K562 (cell line): ENCODE data around the gene AGO3. TPM values are rescaled to one million over a fixed set of nuclear protein-coding genes. Genes with fewer than 3 reads are reported as not detected.

Experiments
- CREM ChIP-seq: IDR thresholded peaks from 2 replicates; pipeline ENCODE4 v1.6.1; 2014; ENCODE audit warnings: antibody characterized with exemption, low read depth
- FOXK2 ChIP-seq, 2 experiments: fragments of 450-650 bp; IDR thresholded peaks in 1 of 2; conservative IDR thresholded peaks in 1 of 2; 2 replicates each; pipeline ENCODE4 v1.6.1; 2016; ENCODE audit warnings: low read depth in 2 of 2, mild to moderate bottlenecking in 1 of 2
- HOXB6 ChIP-seq: fragments of 250-450 bp; sonication (Bioruptor Pico); IDR thresholded peaks from 2 replicates; pipeline ENCODE4 v1.5.1; 2022; ENCODE audit warnings: mild to moderate bottlenecking, borderline replicate concordance
- PHB2 ChIP-seq: fragments of 450-650 bp; IDR thresholded peaks from 2 replicates; pipeline ENCODE4 v1.6.1; 2017; ENCODE audit warnings: low read depth
- SMARCC2 ChIP-seq: fragments of 450-650 bp; IDR thresholded peaks from 2 replicates; pipeline ENCODE4 v1.6.1; 2017; ENCODE audit warnings: antibody characterized with exemption, moderate library complexity, mild to moderate bottlenecking, low read depth
- SREBF2 ChIP-seq: sonication (generic); formaldehyde crosslinking; IDR thresholded peaks from 2 replicates; pipeline ENCODE4 v1.4.0; 2020; ENCODE audit warnings: mild to moderate bottlenecking, missing genetic modification reagents
- TOE1 ChIP-seq, 2 experiments: fragments of 450-650 bp in 1 of 2; sonication (generic) in 1 of 2; formaldehyde crosslinking in 1 of 2; IDR thresholded peaks; 2 replicates each; pipeline versions ENCODE4 v1.7.1 to v1.8.0; 2016 to 2022; ENCODE audit warnings: borderline replicate concordance in 2 of 2, mild to moderate bottlenecking in 2 of 2, antibody characterized with exemption in 1 of 2, inconsistent platforms in 1 of 2, low read depth in 1 of 2, missing genetic modification reagents in 1 of 2, moderate library complexity in 1 of 2
- YY1 ChIP-seq, 3 experiments: IDR thresholded peaks; 2 replicates each; pipeline ENCODE4 v1.6.1; 2011; ENCODE audit warnings: low read length in 2 of 3, mild to moderate bottlenecking in 2 of 3, moderate library complexity in 2 of 3, borderline replicate concordance in 1 of 3, control low read depth in 1 of 3, low read depth in 1 of 3; ENCODE audit not compliant: insufficient read depth in 3 of 3, insufficient replicate concordance in 2 of 3, control insufficient read depth in 1 of 3, insufficient read length in 1 of 3; ENCODE audit errors: extremely low read depth in 1 of 3
- ZEB2 ChIP-seq: fragments of 450-650 bp; IDR thresholded peaks from 2 replicates; pipeline ENCODE4 v1.6.1; 2016
- ZNF695 ChIP-seq: fragments of 450-650 bp; formaldehyde crosslinking; IDR thresholded peaks from 2 replicates; pipeline ENCODE4 v1.4.0; 2020; ENCODE audit warnings: mild to moderate bottlenecking, moderate library complexity
- ZNF830 ChIP-seq: fragments of 250-450 bp; sonication (Bioruptor Pico); IDR thresholded peaks from 2 replicates; pipeline ENCODE4 v1.5.0; 2021; ENCODE audit warnings: mild to moderate bottlenecking
- polyA plus RNA-seq, 8 experiments: library from polyadenylated mRNA; depleted of rRNA in 4 of 8; stranded (reverse) in 5 of 8; unstranded in 3 of 8; fragments of >200 nt; fragmentation: Nextera tagmentation in 2 of 8; fragmentation: Illumina TruSeq in 1 of 8; extraction: Ambion mirVana in 2 of 8; extraction: Trizol in 1 of 8; gene quantifications; 2 replicates each; pipeline versions ENCODE4 v1.2.1 to v1.2.3, GENCODE V29; 2011 to 2014; ENCODE audit warnings: inconsistent platforms in 1 of 8, missing spikeins in 1 of 8
- total RNA-seq, 7 experiments: library from RNA; depleted of rRNA in 6 of 7; stranded (reverse); fragments of >200 nt in 6 of 7; fragmentation: Illumina TruSeq in 2 of 7; extraction: Trizol in 2 of 7; gene quantifications; 2 replicates each; pipeline versions ENCODE4 v1.2.1 to v1.2.3, GENCODE V29; 2011 to 2021; ENCODE audit warnings: low replicate concordance in 1 of 7
- TF ChIP-seq, protein P1 (sequence below), 2 experiments: fragments of 450-650 bp in 1 of 2; sonication (generic) in 1 of 2; formaldehyde crosslinking in 1 of 2; IDR thresholded peaks; 2 replicates each; pipeline versions ENCODE4 v1.7.1 to v1.9.0; 2016 to 2022; ENCODE audit warnings: inconsistent platforms in 1 of 2, mild to moderate bottlenecking in 1 of 2, missing genetic modification reagents in 1 of 2
- TF ChIP-seq, protein P2 (sequence below): fragments of 250-450 bp; sonication (Bioruptor Pico); IDR thresholded peaks from 2 replicates; pipeline ENCODE4 v1.5.0; 2021
- TF ChIP-seq, protein P3 (sequence below): fragments of 450-650 bp; formaldehyde crosslinking; conservative IDR thresholded peaks from 2 replicates; pipeline ENCODE4 v1.4.0; 2022; ENCODE audit warnings: mild to moderate bottlenecking, missing genetic modification characterization

AGO3 gene
- total and polyA plus RNA-seq, 9 of the 15 experiments (the other 6 are each of a cell fraction or from before 2014, with no cell fraction given): 4.5 to 41.5 (median 22.7) TPM

DNA sequence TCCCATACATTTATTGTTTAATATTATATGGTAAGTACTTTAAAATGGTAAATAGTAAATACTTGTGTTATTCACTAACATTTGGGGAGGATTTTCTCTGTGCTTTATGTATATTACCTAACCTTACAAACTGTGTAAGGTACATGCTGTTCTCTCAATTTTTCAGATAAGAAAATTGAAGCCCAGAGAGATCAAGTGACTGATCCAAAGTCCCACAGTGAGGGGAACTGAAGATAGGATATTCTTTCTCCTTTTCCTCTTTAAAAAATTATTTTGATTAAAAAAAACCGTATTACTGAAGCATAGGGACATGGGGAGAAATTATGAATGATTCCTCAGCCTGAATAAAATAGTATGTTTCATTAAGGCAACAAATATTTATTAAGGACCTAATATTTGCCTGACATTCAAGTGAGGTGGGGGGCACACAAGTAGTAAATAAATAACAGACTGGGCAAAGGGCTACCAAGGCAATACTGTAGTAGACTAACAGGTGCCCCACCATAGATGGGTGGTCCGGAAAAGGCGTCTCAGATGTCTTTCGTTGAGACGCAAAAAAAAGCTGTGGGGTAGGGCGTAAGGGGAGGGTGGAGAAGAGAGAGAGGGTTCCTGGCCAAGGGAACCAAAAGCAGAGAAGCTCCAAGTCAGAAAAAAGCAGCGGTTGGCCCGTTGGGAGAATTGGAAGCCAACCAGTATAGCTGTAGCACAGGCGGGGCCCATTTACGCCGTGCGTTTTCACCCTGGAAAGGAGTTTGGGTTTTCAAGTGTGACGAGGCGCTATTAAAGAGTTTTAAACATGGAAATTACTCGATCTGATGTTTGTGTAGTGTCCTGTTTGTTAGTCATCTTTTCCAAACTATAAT is 944 bp upstream of the AGO3 start (continued):
- TF ChIP-seq, protein P1, sequence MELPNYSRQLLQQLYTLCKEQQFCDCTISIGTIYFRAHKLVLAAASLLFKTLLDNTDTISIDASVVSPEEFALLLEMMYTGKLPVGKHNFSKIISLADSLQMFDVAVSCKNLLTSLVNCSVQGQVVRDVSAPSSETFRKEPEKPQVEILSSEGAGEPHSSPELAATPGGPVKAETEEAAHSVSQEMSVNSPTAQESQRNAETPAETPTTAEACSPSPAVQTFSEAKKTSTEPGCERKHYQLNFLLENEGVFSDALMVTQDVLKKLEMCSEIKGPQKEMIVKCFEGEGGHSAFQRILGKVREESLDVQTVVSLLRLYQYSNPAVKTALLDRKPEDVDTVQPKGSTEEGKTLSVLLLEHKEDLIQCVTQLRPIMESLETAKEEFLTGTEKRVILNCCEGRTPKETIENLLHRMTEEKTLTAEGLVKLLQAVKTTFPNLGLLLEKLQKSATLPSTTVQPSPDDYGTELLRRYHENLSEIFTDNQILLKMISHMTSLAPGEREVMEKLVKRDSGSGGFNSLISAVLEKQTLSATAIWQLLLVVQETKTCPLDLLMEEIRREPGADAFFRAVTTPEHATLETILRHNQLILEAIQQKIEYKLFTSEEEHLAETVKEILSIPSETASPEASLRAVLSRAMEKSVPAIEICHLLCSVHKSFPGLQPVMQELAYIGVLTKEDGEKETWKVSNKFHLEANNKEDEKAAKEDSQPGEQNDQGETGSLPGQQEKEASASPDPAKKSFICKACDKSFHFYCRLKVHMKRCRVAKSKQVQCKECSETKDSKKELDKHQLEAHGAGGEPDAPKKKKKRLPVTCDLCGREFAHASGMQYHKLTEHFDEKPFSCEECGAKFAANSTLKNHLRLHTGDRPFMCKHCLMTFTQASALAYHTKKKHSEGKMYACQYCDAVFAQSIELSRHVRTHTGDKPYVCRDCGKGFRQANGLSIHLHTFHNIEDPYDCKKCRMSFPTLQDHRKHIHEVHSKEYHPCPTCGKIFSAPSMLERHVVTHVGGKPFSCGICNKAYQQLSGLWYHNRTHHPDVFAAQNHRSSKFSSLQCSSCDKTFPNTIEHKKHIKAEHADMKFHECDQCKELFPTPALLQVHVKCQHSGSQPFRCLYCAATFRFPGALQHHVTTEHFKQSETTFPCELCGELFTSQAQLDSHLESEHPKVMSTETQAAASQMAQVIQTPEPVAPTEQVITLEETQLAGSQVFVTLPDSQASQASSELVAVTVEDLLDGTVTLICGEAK (IDR thresholded peaks at IDR 0.05): peak; percentile 22; the same call in 1 of the 2 replicates
- TF ChIP-seq, protein P1 (CRISPR knock-in tag; IDR thresholded peaks at IDR 0.05): no peak
- TF ChIP-seq SMARCC2: no peak
- TF ChIP-seq TOE1 (IDR thresholded peaks at IDR 0.05; ENCODE audit: borderline replicate concordance): no peak
- no peak for TF ChIP-seq TOE1 (CRISPR knock-in tag; IDR thresholded peaks at IDR 0.05; ENCODE audit: borderline replicate concordance, low read depth)
- TF ChIP-seq SREBF2 (CRISPR knock-in tag): no peak
- TF ChIP-seq YY1 (IDR thresholded peaks at IDR 0.05; ENCODE audit: borderline replicate concordance in 1 of 3, control insufficient read depth in 1 of 3, extremely low read depth in 1 of 3, insufficient read depth in 3 of 3, insufficient read length in 1 of 3, insufficient replicate concordance in 2 of 3, low read depth in 1 of 3, low read length in 2 of 3): peak in 1 of 3 experiments; percentile 36
- peak; percentile 26 for TF ChIP-seq ZNF830
- TF ChIP-seq HOXB6: 0 out of 2 replicates have a peak, but pooled peaks have one; percentile 23
- 0 out of 2 replicates have a peak, but pooled peaks have one; percentile 17 for TF ChIP-seq ZEB2
- TF ChIP-seq, protein P2, sequence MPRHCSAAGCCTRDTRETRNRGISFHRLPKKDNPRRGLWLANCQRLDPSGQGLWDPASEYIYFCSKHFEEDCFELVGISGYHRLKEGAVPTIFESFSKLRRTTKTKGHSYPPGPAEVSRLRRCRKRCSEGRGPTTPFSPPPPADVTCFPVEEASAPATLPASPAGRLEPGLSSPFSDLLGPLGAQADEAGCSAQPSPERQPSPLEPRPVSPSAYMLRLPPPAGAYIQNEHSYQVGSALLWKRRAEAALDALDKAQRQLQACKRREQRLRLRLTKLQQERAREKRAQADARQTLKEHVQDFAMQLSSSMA: no peak
- no peak for TF ChIP-seq CREM
- TF ChIP-seq ZNF695 (CRISPR knock-in tag): no peak; the same call in 1 of the 2 replicates
- TF ChIP-seq, protein P3, sequence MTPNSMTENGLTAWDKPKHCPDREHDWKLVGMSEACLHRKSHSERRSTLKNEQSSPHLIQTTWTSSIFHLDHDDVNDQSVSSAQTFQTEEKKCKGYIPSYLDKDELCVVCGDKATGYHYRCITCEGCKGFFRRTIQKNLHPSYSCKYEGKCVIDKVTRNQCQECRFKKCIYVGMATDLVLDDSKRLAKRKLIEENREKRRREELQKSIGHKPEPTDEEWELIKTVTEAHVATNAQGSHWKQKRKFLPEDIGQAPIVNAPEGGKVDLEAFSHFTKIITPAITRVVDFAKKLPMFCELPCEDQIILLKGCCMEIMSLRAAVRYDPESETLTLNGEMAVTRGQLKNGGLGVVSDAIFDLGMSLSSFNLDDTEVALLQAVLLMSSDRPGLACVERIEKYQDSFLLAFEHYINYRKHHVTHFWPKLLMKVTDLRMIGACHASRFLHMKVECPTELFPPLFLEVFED: peak; percentile 78
- TF ChIP-seq FOXK2 (conservative IDR thresholded peaks at IDR 0.05 in 1 of 2, IDR thresholded peaks at IDR 0.05 in 1 of 2; ENCODE audit: low read depth in 2 of 2): 0 out of 4 replicates have a peak, but pooled peaks of 1 of the 2 experiments have one; percentile 21
- 0 out of 2 replicates have a peak, but pooled peaks have one; percentile 25 for TF ChIP-seq PHB2
